PC-3 (cell line): Measurements from ENCODE around the gene TMEM186. TPM values are rescaled to one million over a fixed set of nuclear protein-coding genes. Genes with fewer than 3 reads are reported as not detected.
"Not testable (repeated sequence)": the region's sequence is repeated elsewhere in the genome, so short reads cannot be mapped to it uniquely, and the experiment has no call there.

ENCODE experiments used
- ATAC-seq: fragments of 200-7000 bp; cut with Tn5 transposase; 2 replicates; pipeline ENCODE4 v1.9.1; 2020; ENCODE audit warnings: mild to moderate bottlenecking, moderate library complexity
- BruUV-seq: library from RNA; stranded (reverse); fragments of 400-500 nt; replicated peaks from 2 replicates; lab custom pipeline; 2021; lab: Mats Ljungman, UMichigan
- CTCF ChIA-PET: fragments of 300-600 bp; sonication (Branson Sonifier 250); formaldehyde crosslinking; loops from one replicate; lab custom pipeline; 2022; ENCODE audit warnings: antibody characterized with exemption; lab: Charles Lee
- POLR2A ChIA-PET: fragments of 300-600 bp; sonication (Branson Sonifier 250); formaldehyde crosslinking; loops from one replicate; lab custom pipeline; 2022; ENCODE audit warnings: antibody characterized with exemption; ENCODE audit not compliant: unreplicated experiment; lab: Charles Lee
- DNase-seq: peaks from one replicate; pipeline ENCODE4 v3.0.0-alpha.2; 2015
- H2AFZ ChIP-seq: fragments of 300-600 bp; sonication (generic); 2 replicates; pipeline ENCODE4 v1.6.0; 2016; ENCODE audit warnings: antibody characterized with exemption, low read length
- H3F3A ChIP-seq: fragments of 300-600 bp; sonication (generic); one replicate; pipeline ENCODE4 v1.6.0; 2017; ENCODE audit warnings: antibody characterized with exemption, low read length, control low read depth, mild to moderate bottlenecking; ENCODE audit not compliant: unreplicated experiment
- H3K27ac ChIP-seq: fragments of 300-600 bp; sonication (generic); 2 replicates; pipeline ENCODE4 v1.5.1; 2016; ENCODE audit warnings: mild to moderate bottlenecking, low read length
- H3K27me3 ChIP-seq: fragments of 300-600 bp; sonication (generic); 2 replicates; pipeline ENCODE4 v1.6.1; 2016; ENCODE audit warnings: low read length, mixed read lengths
- H3K36me3 ChIP-seq: fragments of 300-600 bp; sonication (generic); 2 replicates; pipeline ENCODE4 v1.6.1; 2016; ENCODE audit warnings: low read depth, mixed run types, low read length, mixed read lengths
- H3K4me1 ChIP-seq: fragments of 300-600 bp; sonication (generic); 2 replicates; pipeline ENCODE4 v1.5.1; 2016; ENCODE audit warnings: low read length; ENCODE audit not compliant: insufficient read depth
- H3K4me2 ChIP-seq: fragments of 300-600 bp; sonication (generic); 2 replicates; pipeline ENCODE4 v1.6.0; 2016; ENCODE audit warnings: low read length
- H3K4me3 ChIP-seq: fragments of 300-600 bp; sonication (generic); 2 replicates; pipeline ENCODE4 v1.5.1; 2016; ENCODE audit warnings: mild to moderate bottlenecking, low read length, mixed read lengths
- H3K79me2 ChIP-seq: fragments of 300-600 bp; sonication (generic); 2 replicates; pipeline ENCODE4 v1.6.1; 2017; ENCODE audit warnings: low read length, mixed read lengths
- H3K9ac ChIP-seq: fragments of 300-600 bp; sonication (generic); 2 replicates; pipeline ENCODE4 v1.6.0; 2016; ENCODE audit warnings: mild to moderate bottlenecking, low read length
- H3K9me2 ChIP-seq: fragments of 300-600 bp; sonication (generic); replicated peaks from 2 replicates; pipeline ENCODE4 v1.6.1; 2016; ENCODE audit warnings: mixed run types, low read length, mixed read lengths
- H3K9me3 ChIP-seq: fragments of 300-600 bp; sonication (generic); 2 replicates; pipeline ENCODE4 v1.6.1; 2016; ENCODE audit warnings: low read length, mixed read lengths
- H4K20me1 ChIP-seq: fragments of 300-600 bp; sonication (generic); 2 replicates; pipeline ENCODE4 v1.6.1; 2016; ENCODE audit warnings: low read length, mixed read lengths
- EZH2 ChIP-seq: fragments of 300-600 bp; sonication (generic); IDR thresholded peaks from one replicate; pipeline ENCODE4 v1.6.1; 2017; ENCODE audit warnings: antibody characterized with exemption, mild to moderate bottlenecking, low read length; ENCODE audit not compliant: unreplicated experiment
- EZH2phosphoT487 ChIP-seq: fragments of 300-600 bp; sonication (generic); IDR thresholded peaks from 2 replicates; pipeline ENCODE4 v1.6.1; 2018; ENCODE audit warnings: mild to moderate bottlenecking, antibody characterized with exemption, low read length, borderline replicate concordance
- intact Hi-C: fragments of 100-400 bp; cut with micrococcal nuclease; formaldehyde crosslinking; loops from 2 replicates; pipeline ENCODE4 v1.9.0; 2023
- total RNA-seq: library from RNA; depleted of rRNA; stranded (reverse); fragments of >200 nt; gene quantifications from 2 replicates; pipeline ENCODE4 v1.2.3, GENCODE V29; 2014
- TF ChIP-seq, protein P1 (sequence below): fragments of 300-600 bp; sonication (generic); conservative IDR thresholded peaks from 2 replicates; pipeline ENCODE4 v1.5.1; 2017; ENCODE audit warnings: antibody characterized with exemption, low read depth, mild to moderate bottlenecking, low read length

The TMEM186 gene
- total RNA-seq, 1 experiment from 2014 or later: 7.4 TPM

DNA sequence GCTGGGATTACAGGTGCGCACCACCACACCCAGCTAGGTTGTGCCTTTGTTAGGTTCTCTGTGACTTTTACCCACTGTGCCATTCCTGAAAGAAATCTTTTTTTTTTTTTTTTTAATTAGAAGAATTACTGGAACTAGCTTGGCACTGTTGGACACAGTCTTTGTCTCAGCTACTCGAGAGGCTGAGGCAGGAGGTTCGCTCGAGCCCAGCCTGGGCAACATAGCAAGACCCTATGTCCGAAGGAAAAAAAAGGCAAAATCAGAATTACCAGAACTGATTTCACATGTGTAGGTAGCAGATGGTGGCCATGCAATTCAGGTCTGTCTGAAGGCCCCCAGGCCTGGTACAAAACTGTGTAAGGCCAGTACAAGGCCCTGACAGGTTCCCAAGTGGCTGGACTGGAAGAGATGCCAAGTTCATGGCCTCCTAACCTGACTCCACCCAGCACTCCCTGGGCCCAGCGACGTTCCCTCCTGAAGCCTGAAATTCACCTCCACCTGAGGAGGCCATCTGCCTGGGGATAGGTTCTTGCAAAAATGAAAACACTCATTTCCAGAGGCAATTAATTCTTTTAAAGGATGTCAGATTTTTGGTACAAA lies 48.4 kb upstream of the TMEM186 start:
- DNase-seq: no peak
- Histone ChIP-seq H3F3A (peaks cover 5% of the 10 kb centered on the region), H3K27me3 (no peaks in the 10 kb centered on the region), H3K4me1 (peaks cover 27% of the 10 kb centered on the region), H3K36me3 (peaks cover 7% of the 10 kb centered on the region; the same call in 1 of the 2 replicates), H3K9me2 (no peaks in the 10 kb centered on the region), H2AFZ (no peak overlapping the region), H3K4me3 (no peak overlapping the region), H3K79me2 (0 out of 2 replicates have a peak, but pooled peaks cover 6% of the 10 kb centered on the region), H3K9ac (no peak overlapping the region), H3K9me3 (no peaks in the 10 kb centered on the region), H3K4me2 (no peak overlapping the region), H3K27ac (no peak overlapping the region), H4K20me1 (no peaks in the 10 kb centered on the region)
- TF ChIP-seq EZH2 (no peak), EZH2phosphoT487 (no peak)
- TF ChIP-seq, protein P1, sequence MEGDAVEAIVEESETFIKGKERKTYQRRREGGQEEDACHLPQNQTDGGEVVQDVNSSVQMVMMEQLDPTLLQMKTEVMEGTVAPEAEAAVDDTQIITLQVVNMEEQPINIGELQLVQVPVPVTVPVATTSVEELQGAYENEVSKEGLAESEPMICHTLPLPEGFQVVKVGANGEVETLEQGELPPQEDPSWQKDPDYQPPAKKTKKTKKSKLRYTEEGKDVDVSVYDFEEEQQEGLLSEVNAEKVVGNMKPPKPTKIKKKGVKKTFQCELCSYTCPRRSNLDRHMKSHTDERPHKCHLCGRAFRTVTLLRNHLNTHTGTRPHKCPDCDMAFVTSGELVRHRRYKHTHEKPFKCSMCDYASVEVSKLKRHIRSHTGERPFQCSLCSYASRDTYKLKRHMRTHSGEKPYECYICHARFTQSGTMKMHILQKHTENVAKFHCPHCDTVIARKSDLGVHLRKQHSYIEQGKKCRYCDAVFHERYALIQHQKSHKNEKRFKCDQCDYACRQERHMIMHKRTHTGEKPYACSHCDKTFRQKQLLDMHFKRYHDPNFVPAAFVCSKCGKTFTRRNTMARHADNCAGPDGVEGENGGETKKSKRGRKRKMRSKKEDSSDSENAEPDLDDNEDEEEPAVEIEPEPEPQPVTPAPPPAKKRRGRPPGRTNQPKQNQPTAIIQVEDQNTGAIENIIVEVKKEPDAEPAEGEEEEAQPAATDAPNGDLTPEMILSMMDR: no peak
- no peak for ATAC-seq
- ChIA-PET CTCF (no interaction called here), POLR2A (no interaction called here)
- BruUV-seq: no TSS peak
- intact Hi-C loops: no loop called here

DNA sequence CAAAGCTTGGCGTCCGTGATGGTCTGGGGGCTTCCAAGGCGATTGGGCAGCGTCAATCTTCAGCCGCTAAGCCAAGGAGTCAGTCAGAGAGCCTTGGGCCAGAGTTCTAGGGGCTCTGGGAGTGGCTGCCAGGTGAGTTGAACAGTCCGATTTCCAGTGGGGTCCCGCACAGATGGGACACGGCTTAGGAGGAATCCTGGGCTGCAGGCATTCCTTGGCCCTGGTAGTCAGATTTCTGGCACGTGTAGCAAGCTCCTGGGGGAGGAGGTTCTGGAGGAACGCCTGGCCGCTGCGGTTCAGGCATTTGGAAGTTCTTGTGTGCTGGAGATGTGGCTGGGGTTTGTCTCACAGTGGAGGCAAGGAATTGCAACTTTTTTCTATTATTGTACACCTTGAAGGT lies 45.9 kb upstream of the TMEM186 start:
- DNase-seq, H2AFZ ChIP-seq, H3K9me2 ChIP-seq, H3K4me3 ChIP-seq, H3K4me2 ChIP-seq, H3K9ac ChIP-seq, intact Hi-C loops, CTCF ChIA-PET, H3K27me3 ChIP-seq, H3F3A ChIP-seq, ATAC-seq, POLR2A ChIA-PET, H3K9me3 ChIP-seq, H3K36me3 ChIP-seq, BruUV-seq, H3K27ac ChIP-seq, H3K79me2 ChIP-seq, H4K20me1 ChIP-seq, H3K4me1 ChIP-seq: not testable (repeated sequence)

DNA sequence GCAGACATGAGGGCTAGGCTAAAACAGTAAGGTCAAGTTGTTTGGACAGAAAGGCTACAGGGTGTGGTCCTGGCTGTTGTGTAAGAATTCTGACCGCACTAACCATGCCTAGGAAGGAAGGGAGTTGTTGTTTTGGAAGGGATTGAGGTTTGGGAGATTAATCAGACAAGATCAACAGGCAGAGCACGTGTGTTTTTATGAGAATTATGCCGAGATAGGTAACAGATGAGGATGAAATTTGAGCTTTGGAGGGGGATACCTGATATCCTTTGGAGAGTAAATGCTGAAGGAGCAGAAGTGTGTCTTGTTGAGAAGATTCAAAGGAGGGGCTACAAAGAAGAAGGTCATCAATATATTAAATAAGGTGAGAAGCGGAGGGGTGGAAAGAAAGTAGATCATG lies 44.6 kb upstream of the TMEM186 start:
- H3F3A ChIP-seq, H2AFZ ChIP-seq, DNase-seq, CTCF ChIA-PET, H3K36me3 ChIP-seq, H3K9me3 ChIP-seq, BruUV-seq, POLR2A ChIA-PET, H3K4me2 ChIP-seq, H3K79me2 ChIP-seq, H4K20me1 ChIP-seq, ATAC-seq, H3K9me2 ChIP-seq, intact Hi-C loops, H3K4me1 ChIP-seq, H3K27ac ChIP-seq, H3K4me3 ChIP-seq, H3K27me3 ChIP-seq, H3K9ac ChIP-seq: not testable (repeated sequence)

DNA sequence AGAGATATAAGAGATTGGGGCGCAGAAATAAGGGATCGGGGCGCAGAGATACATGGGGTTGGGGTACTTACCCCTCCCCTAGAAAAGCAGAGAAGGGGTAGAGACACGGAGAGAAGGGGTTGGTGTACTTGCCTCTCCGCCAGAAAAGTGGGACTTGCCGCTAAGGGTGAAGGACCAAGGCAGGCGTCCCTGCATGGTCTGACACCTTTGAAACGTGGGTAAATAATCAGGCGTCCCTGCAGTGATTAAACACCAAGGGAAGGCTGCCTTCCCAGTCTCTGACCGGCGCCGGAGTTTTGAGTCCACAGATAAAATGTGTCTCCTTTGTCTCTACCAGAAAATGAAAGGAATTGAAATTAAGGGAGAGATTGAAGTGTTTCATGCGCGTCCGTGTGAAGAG lies 40.2 kb upstream of the TMEM186 start:
- DNase-seq, H3K79me2 ChIP-seq, H3K9me3 ChIP-seq, H3K4me1 ChIP-seq, H3K27ac ChIP-seq, H3K9ac ChIP-seq, intact Hi-C loops, H3K27me3 ChIP-seq, POLR2A ChIA-PET, H3K4me3 ChIP-seq, H3K36me3 ChIP-seq, H2AFZ ChIP-seq, CTCF ChIA-PET, ATAC-seq, H3K4me2 ChIP-seq, H4K20me1 ChIP-seq, H3K9me2 ChIP-seq, BruUV-seq, H3F3A ChIP-seq: not testable (repeated sequence)

DNA sequence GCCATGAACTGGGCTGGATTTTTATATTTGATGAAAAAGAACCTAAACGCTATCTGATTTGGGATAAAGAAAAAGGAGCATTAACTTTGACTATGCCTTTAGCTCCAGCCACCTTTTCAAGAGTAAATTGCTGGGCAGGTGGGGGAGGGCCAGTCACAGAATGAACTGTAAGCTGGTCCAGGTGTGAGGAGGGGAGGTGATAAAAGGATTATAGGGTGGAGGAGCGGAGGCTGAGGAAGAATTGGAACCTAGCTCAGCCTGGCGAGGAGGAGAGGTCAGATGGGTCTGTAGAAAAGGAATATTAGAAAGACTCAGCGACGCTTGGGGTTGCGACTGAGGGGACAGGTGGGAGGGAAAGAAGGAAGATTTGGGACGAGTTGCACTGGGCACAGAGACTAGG lies 39.4 kb upstream of the TMEM186 start:
- H4K20me1 ChIP-seq, H3K9ac ChIP-seq, H3K9me2 ChIP-seq, H3K4me3 ChIP-seq, BruUV-seq, H3K4me1 ChIP-seq, H3F3A ChIP-seq, DNase-seq, intact Hi-C loops, H3K4me2 ChIP-seq, H3K9me3 ChIP-seq, H3K27ac ChIP-seq, H3K79me2 ChIP-seq, H2AFZ ChIP-seq, ATAC-seq, H3K27me3 ChIP-seq, CTCF ChIA-PET, H3K36me3 ChIP-seq: not testable (repeated sequence)
- POLR2A ChIA-PET: interaction anchor here (0.6 kb wide), 1 partner anchor 190 kb away, joined by 3 read pairs; no protein-coding TSS in a partner anchor
